Stimulated activated CD8-positive, alpha-beta memory T cell treated with anti-CD3 and anti-CD28 coated beads, Interleukin-15, amount 100 ng/mL, for 4 hours (primary cell): Measurements from ENCODE around the gene ACY1.
"Not testable (repeated sequence)": the region's sequence is repeated elsewhere in the genome, so short reads cannot be mapped to it uniquely, and the experiment has no call there.

Source experiments
- DNase-seq, 2 donors: peaks; one replicate each; pipeline ENCODE4 v3.0.0-alpha.2; 2020; ENCODE audit warnings: low read depth in 2 of 2

The ACY1 gene

DNA sequence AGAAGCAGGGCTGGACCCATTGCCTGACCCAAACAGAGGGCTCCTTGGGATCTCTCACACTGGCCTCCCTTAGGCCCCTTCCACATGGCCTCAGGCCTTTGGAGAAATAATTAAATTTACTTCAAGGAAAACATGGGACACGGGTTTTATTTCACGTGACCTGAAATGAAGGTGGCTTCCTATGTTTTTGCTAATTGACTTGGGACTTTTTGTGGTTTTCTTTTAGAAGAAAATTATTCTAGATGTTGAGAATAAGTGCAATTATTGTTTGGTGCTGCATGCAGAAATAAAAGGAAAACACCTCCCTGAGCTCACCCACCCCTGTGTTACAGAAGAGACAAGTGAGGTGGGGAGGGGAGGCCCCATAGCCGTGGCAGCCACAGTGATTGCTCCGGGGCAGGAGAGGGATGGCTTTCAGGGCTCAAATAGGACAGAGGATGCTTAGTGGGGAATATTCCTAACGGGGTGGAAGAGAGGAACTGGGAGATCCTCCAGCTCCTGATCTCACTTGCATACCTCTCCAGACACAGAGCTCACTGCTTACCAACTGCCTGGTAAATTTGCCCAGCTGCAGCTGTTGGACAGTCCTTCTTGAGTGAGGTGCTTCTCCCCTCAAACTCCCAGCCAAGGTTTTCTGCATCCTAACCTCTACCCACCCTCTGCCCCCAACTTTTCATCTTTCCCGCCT is 41.6 kb downstream of the ACY1 start:
- DNase-seq: no peak

- DNase-seq: no peak
Observed at GRCh38 chr3:52025453-52025852, 42.1 kb downstream of the ACY1 start.

DNA sequence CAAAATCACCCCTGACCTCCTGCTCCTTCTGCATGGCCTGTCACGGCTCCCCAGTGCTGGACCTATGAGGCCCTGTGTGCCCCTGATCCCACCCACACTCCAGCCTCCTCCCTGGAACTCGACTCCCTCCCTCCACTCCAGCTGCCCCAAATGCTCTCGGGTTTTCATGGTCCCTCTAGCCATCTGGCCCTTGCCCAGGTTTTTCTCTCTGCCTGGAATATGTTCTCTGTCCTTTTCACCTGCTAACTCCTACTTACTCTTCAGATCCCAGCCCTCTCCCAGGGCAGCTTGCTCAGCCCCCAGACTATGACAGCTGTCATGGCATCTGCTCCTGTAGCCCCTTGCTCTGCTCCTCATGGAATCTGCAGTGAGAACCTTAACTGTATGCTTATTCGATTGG is 42.7 kb downstream of the ACY1 start:
- no peak for DNase-seq

GRCh38 chr3:52028572-52028971 is 45.2 kb downstream of the ACY1 start:
- DNase-seq: no peak

DNA sequence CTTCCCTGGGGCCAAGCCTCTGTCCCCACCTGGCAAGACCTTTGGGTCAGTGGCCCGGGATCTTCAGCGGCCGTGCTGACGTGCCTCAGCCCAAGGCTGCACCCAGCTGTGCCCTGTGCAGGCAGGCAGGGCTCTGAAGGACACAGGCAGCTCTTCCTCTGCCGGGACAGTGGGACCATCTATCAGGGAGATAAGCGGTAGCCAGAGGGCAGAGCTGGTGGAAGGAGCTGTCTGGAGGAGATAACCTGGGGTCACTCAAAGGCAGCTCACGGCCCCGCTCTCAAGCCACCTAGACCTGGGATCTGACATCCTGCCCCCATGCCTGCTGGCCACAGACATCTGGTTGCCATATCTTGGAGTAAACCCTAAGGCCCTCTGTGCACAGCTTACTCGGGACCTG is 45.7 kb downstream of the ACY1 start:
- no peak for DNase-seq

GRCh38 chr3:52029535-52029934 is 46.2 kb downstream of the ACY1 start:
- DNase-seq: no peak

GRCh38 chr3:52030714-52031310 is 47.5 kb downstream of the ACY1 start:
- DNase-seq: no peak

DNA sequence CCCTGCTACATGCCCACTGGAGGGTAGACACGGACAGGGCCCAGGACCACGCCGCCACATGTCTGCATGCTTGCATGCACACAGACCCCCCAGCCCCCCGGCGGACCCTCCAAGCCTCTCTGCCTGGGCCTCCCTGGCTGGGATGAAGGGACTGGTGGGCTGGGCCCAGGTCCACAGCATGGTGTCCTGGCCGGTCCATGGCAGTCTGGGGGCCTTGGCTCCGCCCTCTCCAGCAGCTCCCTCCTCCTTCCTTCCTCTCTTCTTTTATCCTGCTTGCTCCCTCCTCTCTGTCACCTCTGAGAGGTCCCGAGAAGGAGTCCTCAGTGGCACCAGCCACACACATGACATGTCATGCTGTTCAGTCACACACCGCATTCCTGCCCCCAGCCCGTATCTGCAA is 48.6 kb downstream of the ACY1 start:
- DNase-seq: no peak

DNA sequence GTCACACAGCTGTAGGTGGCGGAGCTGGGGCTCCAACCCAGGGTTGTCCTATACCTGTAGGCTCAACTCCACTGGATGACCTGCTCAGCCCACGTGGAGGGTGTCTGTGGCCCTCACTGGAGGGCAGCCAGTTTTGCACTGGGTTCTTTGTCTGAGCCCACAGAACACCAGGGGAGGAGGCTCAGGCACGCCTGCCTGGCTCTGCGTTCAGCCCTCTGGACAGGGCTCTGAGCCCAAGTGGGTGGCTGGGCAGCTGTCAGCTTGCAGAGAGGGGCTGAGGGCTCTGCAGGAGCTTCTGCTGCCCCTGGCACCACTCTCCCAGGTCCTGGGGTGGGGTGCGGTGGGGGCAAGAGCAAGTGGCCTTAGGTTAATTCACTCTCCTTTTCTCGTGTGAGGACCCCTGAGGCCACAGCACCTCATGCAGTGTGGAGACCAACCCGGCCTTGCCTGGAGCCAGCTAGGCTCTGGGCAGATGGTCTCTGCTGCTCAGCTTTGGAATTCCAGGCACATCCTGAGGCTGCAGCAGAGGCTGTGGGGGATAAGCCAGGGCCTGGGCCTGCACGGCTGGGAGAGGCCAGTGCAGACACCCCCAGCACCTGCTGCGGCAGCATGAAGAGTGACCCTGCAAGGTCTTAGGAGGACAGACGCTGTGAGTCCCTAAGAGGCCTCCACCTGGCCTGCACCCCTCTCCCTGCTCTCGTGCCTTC is 49.5 kb downstream of the ACY1 start:
- no peak for DNase-seq

GRCh38 chr3:52033748-52034147 is 50.4 kb downstream of the ACY1 start:
- DNase-seq: not testable (repeated sequence)

- no peak for DNase-seq
Observed at GRCh38 chr3:52034212-52034611, 50.9 kb downstream of the ACY1 start.

- DNase-seq: no peak
Observed at GRCh38 chr3:52034651-52035050, 51.3 kb downstream of the ACY1 start.

DNA sequence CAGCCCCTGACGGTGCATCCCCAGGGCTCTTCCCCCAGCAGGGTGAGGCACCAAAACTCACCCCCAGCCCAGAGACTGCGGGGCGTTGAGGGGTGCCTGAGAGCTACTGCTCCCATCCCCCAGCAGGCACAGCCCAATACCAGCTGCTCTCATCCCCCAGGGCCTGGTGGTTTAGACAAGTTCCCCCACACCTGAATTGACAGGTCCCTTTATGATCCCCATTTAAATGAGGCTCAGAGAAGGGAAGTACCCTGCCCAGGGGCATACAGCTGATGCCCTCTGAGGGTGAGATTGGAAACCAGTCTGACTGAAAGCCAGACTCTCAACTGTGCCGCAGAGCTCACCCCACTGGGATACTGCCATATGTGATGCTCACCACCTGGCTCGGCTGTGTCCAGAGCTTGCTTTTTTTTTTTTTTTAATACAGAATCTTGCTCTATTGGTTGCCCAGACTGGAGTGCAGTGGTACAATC is 52.9 kb downstream of the ACY1 start:
- no peak for DNase-seq

GRCh38 chr3:52036829-52037228 is 53.5 kb downstream of the ACY1 start:
- no peak for DNase-seq

GRCh38 chr3:52037291-52037690 is 54.0 kb downstream of the ACY1 start:
- DNase-seq: no peak

DNA sequence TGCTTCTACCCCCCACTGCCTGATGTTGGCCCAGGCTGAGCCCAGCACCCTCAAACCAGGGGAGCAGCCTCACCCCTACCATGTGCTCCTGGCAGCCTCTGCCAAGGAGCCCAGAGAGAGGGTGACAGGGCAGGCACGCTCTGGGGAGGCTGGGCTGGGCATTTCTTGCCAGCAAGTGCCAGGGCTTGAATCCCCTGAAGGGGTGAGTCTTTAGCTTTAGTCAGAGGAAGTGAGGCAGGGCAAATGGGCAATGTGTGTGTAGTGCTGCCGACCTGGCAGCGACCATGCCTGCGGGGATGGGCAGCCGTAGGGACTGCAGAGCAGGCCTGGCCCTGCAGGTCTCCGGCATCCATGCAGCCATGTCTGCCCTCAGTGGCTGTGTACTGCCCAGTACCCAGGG is 54.9 kb downstream of the ACY1 start:
- DNase-seq: no peak
